ENCODE results near the gene INPP4B.

INPP4B gene

GRCh38 chr4:142021761-142022160, 824.3 kb downstream of the INPP4B start:
- Histone ChIP-seq H3K4me1 (ENCODE audit: control insufficient read depth in 1 of 2, insufficient read depth in 2 of 2, low read length in 2 of 2) (peaks cover 0 to 6% of the 10 kb centered on the region in 2 donors), H3K9ac (ENCODE audit: low read depth in 1 of 2, low read length in 2 of 2) (no peak overlapping the region), H3K27ac (ENCODE audit: low read depth, low read length) (no peak overlapping the region), H3K36me3 (ENCODE audit: control insufficient read depth in 1 of 2, insufficient read depth in 2 of 2, low read length in 2 of 2) (no peaks in the 10 kb centered on the region), H3K4me3 (ENCODE audit: low read depth in 1 of 2, low read length in 2 of 2) (peak overlapping the region in 1 of 2 donors; percentile 25), H3K9me3 (ENCODE audit: control insufficient read depth in 1 of 2, low read length in 2 of 2) (no peaks in the 10 kb centered on the region), H3K27me3 (ENCODE audit: control insufficient read depth in 1 of 2, insufficient read depth in 2 of 2, low read length in 2 of 2) (no peaks in the 10 kb centered on the region)

- Histone ChIP-seq H3K9me3 (ENCODE audit: control insufficient read depth in 1 of 2, low read length in 2 of 2) (no peaks in the 10 kb centered on the region), H3K4me3 (ENCODE audit: low read depth in 1 of 2, low read length in 2 of 2) (no peak overlapping the region), H3K9ac (ENCODE audit: low read depth in 1 of 2, low read length in 2 of 2) (no peak overlapping the region)
Measured at GRCh38 chr4:142021181-142021580, 824.9 kb downstream of the INPP4B start.

GRCh38 chr4:142016031-142016430, 830.1 kb downstream of the INPP4B start:
- Histone ChIP-seq H3K9me3 (ENCODE audit: control insufficient read depth in 1 of 2, low read length in 2 of 2) (no peaks in the 10 kb centered on the region), H3K4me3 (ENCODE audit: low read depth in 1 of 2, low read length in 2 of 2) (no peak overlapping the region), H3K27ac (ENCODE audit: low read depth, low read length) (no peak overlapping the region), H3K36me3 (ENCODE audit: control insufficient read depth in 1 of 2, insufficient read depth in 2 of 2, low read length in 2 of 2) (no peaks in the 10 kb centered on the region), H3K9ac (ENCODE audit: low read depth in 1 of 2, low read length in 2 of 2) (no peak overlapping the region), H3K27me3 (ENCODE audit: control insufficient read depth in 1 of 2, insufficient read depth in 2 of 2, low read length in 2 of 2) (no peaks in the 10 kb centered on the region), H3K4me1 (ENCODE audit: control insufficient read depth in 1 of 2, insufficient read depth in 2 of 2, low read length in 2 of 2) (no peaks in the 10 kb centered on the region)

More at GRCh38 chr4:142021181-142021580, 824.9 kb downstream of the INPP4B start:
- H3K4me1 ChIP-seq (ENCODE audit: control insufficient read depth in 1 of 2, insufficient read depth in 2 of 2, low read length in 2 of 2), result peaks cover 0 to 6% of the 10 kb centered on the region in 2 donors
- H3K27me3 ChIP-seq (ENCODE audit: control insufficient read depth in 1 of 2, insufficient read depth in 2 of 2, low read length in 2 of 2), result no peaks in the 10 kb centered on the region
- no peak overlapping the region for H3K27ac ChIP-seq (ENCODE audit: low read depth, low read length)
- H3K36me3 ChIP-seq (ENCODE audit: control insufficient read depth in 1 of 2, insufficient read depth in 2 of 2, low read length in 2 of 2), result no peaks in the 10 kb centered on the region

GRCh38 chr4:142009751-142010150, 836.4 kb downstream of the INPP4B start:
- no peak overlapping the region for H3K9ac ChIP-seq (ENCODE audit: low read depth in 1 of 2, low read length in 2 of 2)
- H3K9me3 ChIP-seq (ENCODE audit: control insufficient read depth in 1 of 2, low read length in 2 of 2), result no peaks in the 10 kb centered on the region
- H3K27me3 ChIP-seq (ENCODE audit: control insufficient read depth in 1 of 2, insufficient read depth in 2 of 2, low read length in 2 of 2), result no peaks in the 10 kb centered on the region
- H3K36me3 ChIP-seq (ENCODE audit: control insufficient read depth in 1 of 2, insufficient read depth in 2 of 2, low read length in 2 of 2), result no peaks in the 10 kb centered on the region
- no peak overlapping the region for H3K27ac ChIP-seq (ENCODE audit: low read depth, low read length)
- H3K4me1 ChIP-seq (ENCODE audit: control insufficient read depth in 1 of 2, insufficient read depth in 2 of 2, low read length in 2 of 2), result no peaks in the 10 kb centered on the region
- no peak overlapping the region for H3K4me3 ChIP-seq (ENCODE audit: low read depth in 1 of 2, low read length in 2 of 2)

GRCh38 chr4:142005519-142005918, 840.6 kb downstream of the INPP4B start:
- Histone ChIP-seq H3K9ac (ENCODE audit: low read depth in 1 of 2, low read length in 2 of 2) (no peak overlapping the region), H3K4me1 (ENCODE audit: control insufficient read depth in 1 of 2, insufficient read depth in 2 of 2, low read length in 2 of 2) (no peaks in the 10 kb centered on the region), H3K27ac (ENCODE audit: low read depth, low read length) (no peak overlapping the region), H3K4me3 (ENCODE audit: low read depth in 1 of 2, low read length in 2 of 2) (no peak overlapping the region), H3K27me3 (ENCODE audit: control insufficient read depth in 1 of 2, insufficient read depth in 2 of 2, low read length in 2 of 2) (no peaks in the 10 kb centered on the region), H3K36me3 (ENCODE audit: control insufficient read depth in 1 of 2, insufficient read depth in 2 of 2, low read length in 2 of 2) (no peaks in the 10 kb centered on the region), H3K9me3 (ENCODE audit: control insufficient read depth in 1 of 2, low read length in 2 of 2) (no peaks in the 10 kb centered on the region)

GRCh38 chr4:141999446-142000143, 846.5 kb downstream of the INPP4B start:
- H3K4me3 ChIP-seq (ENCODE audit: low read depth in 1 of 2, low read length in 2 of 2), result no peak overlapping the region
- no peak overlapping the region for H3K27ac ChIP-seq (ENCODE audit: low read depth, low read length)
- no peaks in the 10 kb centered on the region for H3K9me3 ChIP-seq (ENCODE audit: control insufficient read depth in 1 of 2, low read length in 2 of 2)
- no peaks in the 10 kb centered on the region for H3K4me1 ChIP-seq (ENCODE audit: control insufficient read depth in 1 of 2, insufficient read depth in 2 of 2, low read length in 2 of 2)
- H3K27me3 ChIP-seq (ENCODE audit: control insufficient read depth in 1 of 2, insufficient read depth in 2 of 2, low read length in 2 of 2), result no peaks in the 10 kb centered on the region
- H3K36me3 ChIP-seq (ENCODE audit: control insufficient read depth in 1 of 2, insufficient read depth in 2 of 2, low read length in 2 of 2), result no peaks in the 10 kb centered on the region
- no peak overlapping the region for H3K9ac ChIP-seq (ENCODE audit: low read depth in 1 of 2, low read length in 2 of 2)

GRCh38 chr4:141995056-141995455, 851.0 kb downstream of the INPP4B start:
- Histone ChIP-seq H3K27me3 (ENCODE audit: control insufficient read depth in 1 of 2, insufficient read depth in 2 of 2, low read length in 2 of 2) (no peaks in the 10 kb centered on the region), H3K27ac (ENCODE audit: low read depth, low read length) (no peak overlapping the region), H3K36me3 (ENCODE audit: control insufficient read depth in 1 of 2, insufficient read depth in 2 of 2, low read length in 2 of 2) (no peaks in the 10 kb centered on the region), H3K9me3 (ENCODE audit: control insufficient read depth in 1 of 2, low read length in 2 of 2) (no peaks in the 10 kb centered on the region), H3K9ac (ENCODE audit: low read depth in 1 of 2, low read length in 2 of 2) (no peak overlapping the region), H3K4me3 (ENCODE audit: low read depth in 1 of 2, low read length in 2 of 2) (no peak overlapping the region), H3K4me1 (ENCODE audit: control insufficient read depth in 1 of 2, insufficient read depth in 2 of 2, low read length in 2 of 2) (no peaks in the 10 kb centered on the region)

- Histone ChIP-seq H3K9ac (ENCODE audit: low read depth in 1 of 2, low read length in 2 of 2) (no peak overlapping the region), H3K4me3 (ENCODE audit: low read depth in 1 of 2, low read length in 2 of 2) (no peak overlapping the region), H3K9me3 (ENCODE audit: control insufficient read depth in 1 of 2, low read length in 2 of 2) (peaks cover 0 to 7% of the 10 kb centered on the region in 2 donors), H3K27me3 (ENCODE audit: control insufficient read depth in 1 of 2, insufficient read depth in 2 of 2, low read length in 2 of 2) (no peaks in the 10 kb centered on the region), H3K4me1 (ENCODE audit: control insufficient read depth in 1 of 2, insufficient read depth in 2 of 2, low read length in 2 of 2) (no peaks in the 10 kb centered on the region), H3K27ac (ENCODE audit: low read depth, low read length) (no peak overlapping the region), H3K36me3 (ENCODE audit: control insufficient read depth in 1 of 2, insufficient read depth in 2 of 2, low read length in 2 of 2) (no peaks in the 10 kb centered on the region)
Measured at GRCh38 chr4:141977433-141977832, 868.7 kb downstream of the INPP4B start.

Measured in duodenal mucosa (tissue), 2 donors.